Endothelial cell of umbilical vein (primary cell): ENCODE data around the gene LYRM1. TPM values are rescaled to one million over a fixed set of nuclear protein-coding genes. Genes with fewer than 3 reads are reported as not detected.

ENCODE experiments used
- BruUV-seq: library from RNA; stranded (reverse); fragments of 400-500 nt; replicated peaks from 2 replicates; lab custom pipeline; 2021; lab: Mats Ljungman, UMichigan
- CTCF ChIA-PET: fragments of 300-600, 350-600 bp; sonication (Branson Sonifier 250); formaldehyde crosslinking; loops from one replicate; lab custom pipeline; 2021; ENCODE audit warnings: antibody characterized with exemption, inconsistent platforms; lab: Charles Lee
- POLR2A ChIA-PET: fragments of 300-600, 350-600 bp; sonication (Branson Sonifier 250); formaldehyde crosslinking; loops from one replicate; lab custom pipeline; 2021; ENCODE audit warnings: antibody characterized with exemption, inconsistent platforms; lab: Charles Lee
- DNase-seq: peaks from one replicate; pipeline ENCODE4 v3.0.0-alpha.2; 2011; ENCODE audit warnings: low read depth, low spot score
- FAIRE-seq: peaks from 2 replicates; lab custom pipeline; 2011; peaks lifted over from hg19 to GRCh38; lab: Jason Lieb, UNC
- H2AFZ ChIP-seq: 2 replicates; pipeline ENCODE4 v1.6.0; 2012; ENCODE audit warnings: low read depth, low read length, control low read depth, inconsistent platforms
- H3K27ac ChIP-seq: 2 replicates; pipeline ENCODE4 v1.5.1; 2011; ENCODE audit warnings: low read depth, mild to moderate bottlenecking, control low read depth, low read length, moderate library complexity; ENCODE audit not compliant: insufficient read depth
- H3K27me3 ChIP-seq, 2 experiments: 2 replicates each; pipeline versions ENCODE4 v1.6.0 to v1.6.1; 2011; ENCODE audit warnings: low read length in 2 of 2, mixed read lengths in 1 of 2; ENCODE audit not compliant: control insufficient read depth in 2 of 2, insufficient read depth in 2 of 2
- H3K36me3 ChIP-seq, 2 experiments: 2 replicates in 1 of 2; 3 replicates in 1 of 2; pipeline ENCODE4 v1.5.1; 2011; ENCODE audit warnings: low read length in 2 of 2, mild to moderate bottlenecking in 1 of 2, moderate library complexity in 1 of 2; ENCODE audit not compliant: control insufficient read depth in 2 of 2, insufficient read depth in 2 of 2; ENCODE audit errors: extremely low read depth in 1 of 2
- H3K4me1 ChIP-seq: 3 replicates; pipeline ENCODE4 v1.5.1; 2011; ENCODE audit warnings: mild to moderate bottlenecking, low read length; ENCODE audit not compliant: control insufficient read depth, insufficient read depth; ENCODE audit errors: extremely low read depth
- H3K4me2 ChIP-seq: 2 replicates; pipeline ENCODE4 v1.6.1; 2011; ENCODE audit warnings: low read length, control low read depth, mixed read lengths; ENCODE audit not compliant: insufficient read depth
- H3K4me3 ChIP-seq, 3 experiments: fragments of 200-600 bp in 1 of 3; sonication (generic), shearing (Covaris generic) in 1 of 3; replicated peaks in 1 of 3; 2 replicates each; pipeline ENCODE4 v1.5.1; 2011 to 2016; ENCODE audit warnings: control low read depth in 3 of 3, low read length in 3 of 3, mild to moderate bottlenecking in 2 of 3, inconsistent platforms in 1 of 3, low read depth in 1 of 3, moderate library complexity in 1 of 3; ENCODE audit not compliant: insufficient read depth in 1 of 3
- H3K79me2 ChIP-seq: 2 replicates; pipeline ENCODE4 v1.6.0; 2012; ENCODE audit warnings: low read length, inconsistent platforms; ENCODE audit not compliant: control insufficient read depth, insufficient read depth
- H3K9ac ChIP-seq: replicated peaks from 2 replicates; pipeline ENCODE3; 2011; ENCODE audit warnings: low read length, control low read depth; ENCODE audit not compliant: insufficient read depth; ENCODE audit errors: extremely low read depth
- H3K9me1 ChIP-seq: replicated peaks from 3 replicates; pipeline ENCODE4 v1.6.0; 2011; ENCODE audit warnings: mild to moderate bottlenecking, low read length; ENCODE audit not compliant: control insufficient read depth, insufficient read depth; ENCODE audit errors: extremely low read depth
- H3K9me3 ChIP-seq: replicated peaks from 2 replicates; pipeline ENCODE4 v1.5.1; 2012; ENCODE audit warnings: low read length, inconsistent platforms; ENCODE audit not compliant: control insufficient read depth, insufficient read depth
- H4K20me1 ChIP-seq: replicated peaks from 2 replicates; pipeline ENCODE3; 2011; ENCODE audit warnings: mild to moderate bottlenecking, low read length; ENCODE audit not compliant: control insufficient read depth, insufficient read depth; ENCODE audit errors: extremely low read depth
- EZH2 ChIP-seq: IDR thresholded peaks from 2 replicates; pipeline ENCODE4 v1.6.1; 2012; ENCODE audit warnings: borderline replicate concordance, low read depth, mild to moderate bottlenecking, moderate library complexity, low read length, inconsistent platforms; ENCODE audit not compliant: severe bottlenecking
- FOS ChIP-seq: IDR thresholded peaks from 2 replicates; pipeline ENCODE4 v1.6.1; 2011; ENCODE audit warnings: mild to moderate bottlenecking, low read length, moderate library complexity, borderline replicate concordance; ENCODE audit not compliant: insufficient read depth
- GATA2 ChIP-seq: IDR thresholded peaks from 2 replicates; pipeline ENCODE4 v1.7.0; 2011; ENCODE audit warnings: low read depth, mild to moderate bottlenecking, moderate library complexity, mixed read lengths, low read length; ENCODE audit not compliant: insufficient read length, insufficient read depth
- JUN ChIP-seq: IDR thresholded peaks from 2 replicates; pipeline ENCODE4 v1.6.1; 2011; ENCODE audit warnings: borderline replicate concordance, low read depth; ENCODE audit not compliant: insufficient read length, insufficient read depth
- MYC ChIP-seq: IDR thresholded peaks from one replicate; pipeline ENCODE4 v1.6.1; 2011; ENCODE audit warnings: mild to moderate bottlenecking, low read depth, low read length
- POLR2A ChIP-seq: IDR thresholded peaks from 2 replicates; pipeline ENCODE4 v1.6.1; 2012; ENCODE audit warnings: low read depth, mild to moderate bottlenecking, control low read depth, low read length
- POLR2AphosphoS5 ChIP-seq: IDR thresholded peaks from 2 replicates; pipeline ENCODE4 v1.6.1; 2012; ENCODE audit warnings: low read depth, mild to moderate bottlenecking, control low read depth, low read length, moderate library complexity; ENCODE audit not compliant: insufficient read depth
- dilution Hi-C: fragments of 300-500 bp; cut with MboI; formaldehyde crosslinking; loops from one replicate; pipeline ENCODE4 v1.15.0; 2019; ENCODE audit warnings: low sequenced_read_pairs; ENCODE audit not compliant: extremely low pct_ligation_motif_present
- intact Hi-C: fragments of 100-400 bp; cut with micrococcal nuclease; formaldehyde crosslinking; loops from one replicate; pipeline ENCODE4 v1.10.0; 2022
- polyA plus RNA-seq, 4 experiments: library from polyadenylated mRNA; depleted of rRNA in 3 of 4; stranded (reverse) in 3 of 4; unstranded in 1 of 4; fragments of >200 nt; gene quantifications; 2 replicates each; pipeline versions ENCODE4 v1.2.1 to v1.2.3, GENCODE V29; 2011 to 2012; ENCODE audit warnings: missing spikeins in 1 of 4
- total RNA-seq: library from RNA; stranded (reverse); gene quantifications from 2 replicates; pipeline ENCODE4 v1.2.3, GENCODE V29; 2021
- TF ChIP-seq, protein P1 (sequence below), 2 donors: IDR thresholded peaks; 1 replicate in 1 of 2; 2 replicates in 1 of 2; pipeline ENCODE4 v1.5.1; 2011; ENCODE audit warnings: low read length in 2 of 2, mild to moderate bottlenecking in 2 of 2, moderate library complexity in 2 of 2, control low read depth in 1 of 2, inconsistent platforms in 1 of 2, low read depth in 1 of 2; ENCODE audit not compliant: insufficient read depth in 1 of 2; ENCODE audit errors: extremely low read depth in 1 of 2
- TF ChIP-seq, protein P2 (sequence below): IDR thresholded peaks from 2 replicates; pipeline ENCODE4 v1.6.1; 2011; ENCODE audit not compliant: insufficient read depth, insufficient read length

Gene LYRM1
- total and polyA plus RNA-seq, 2 donors (not counting 3 experiments of a cell fraction or from before 2014, with no cell fraction given) = 20.4 to 28.4 TPM

DNA sequence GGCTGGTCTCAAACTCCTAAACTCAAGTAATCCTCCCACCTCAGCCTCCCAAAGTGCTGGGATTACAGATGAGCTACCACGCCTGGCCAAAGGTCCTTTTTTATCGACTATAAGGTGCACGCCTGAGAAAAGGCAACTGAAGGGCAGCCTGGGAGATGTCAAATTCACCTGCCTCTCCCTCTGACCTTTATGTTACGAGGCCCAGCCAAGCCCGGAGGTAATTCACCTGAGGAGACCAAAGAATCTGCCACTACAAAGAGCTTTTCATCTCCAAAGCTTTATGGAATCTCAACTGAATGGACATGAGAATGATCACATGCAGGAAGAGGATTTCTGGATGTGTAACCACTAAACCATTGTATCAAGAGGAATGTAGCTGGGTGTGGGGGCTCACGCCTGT lies 37.2 kb downstream of the LYRM1 start:
- Histone ChIP-seq H3K9ac (no peak overlapping the region), H2AFZ (no peak overlapping the region), H3K4me1 (no peaks in the 10 kb centered on the region), H3K4me3 (no peak overlapping the region), H3K36me3 (no peaks in the 10 kb centered on the region), H4K20me1 (no peaks in the 10 kb centered on the region), H3K4me2 (no peak overlapping the region), H3K27me3 (no peaks in the 10 kb centered on the region), H3K9me1 (no peaks in the 10 kb centered on the region), H3K79me2 (no peaks in the 10 kb centered on the region), H3K27ac (no peak overlapping the region), H3K9me3 (no peaks in the 10 kb centered on the region)
- no TSS peak for BruUV-seq
- TF ChIP-seq, protein P1, sequence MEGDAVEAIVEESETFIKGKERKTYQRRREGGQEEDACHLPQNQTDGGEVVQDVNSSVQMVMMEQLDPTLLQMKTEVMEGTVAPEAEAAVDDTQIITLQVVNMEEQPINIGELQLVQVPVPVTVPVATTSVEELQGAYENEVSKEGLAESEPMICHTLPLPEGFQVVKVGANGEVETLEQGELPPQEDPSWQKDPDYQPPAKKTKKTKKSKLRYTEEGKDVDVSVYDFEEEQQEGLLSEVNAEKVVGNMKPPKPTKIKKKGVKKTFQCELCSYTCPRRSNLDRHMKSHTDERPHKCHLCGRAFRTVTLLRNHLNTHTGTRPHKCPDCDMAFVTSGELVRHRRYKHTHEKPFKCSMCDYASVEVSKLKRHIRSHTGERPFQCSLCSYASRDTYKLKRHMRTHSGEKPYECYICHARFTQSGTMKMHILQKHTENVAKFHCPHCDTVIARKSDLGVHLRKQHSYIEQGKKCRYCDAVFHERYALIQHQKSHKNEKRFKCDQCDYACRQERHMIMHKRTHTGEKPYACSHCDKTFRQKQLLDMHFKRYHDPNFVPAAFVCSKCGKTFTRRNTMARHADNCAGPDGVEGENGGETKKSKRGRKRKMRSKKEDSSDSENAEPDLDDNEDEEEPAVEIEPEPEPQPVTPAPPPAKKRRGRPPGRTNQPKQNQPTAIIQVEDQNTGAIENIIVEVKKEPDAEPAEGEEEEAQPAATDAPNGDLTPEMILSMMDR (IDR thresholded peaks at IDR 0.05; ENCODE audit: extremely low read depth in 1 of 2, insufficient read depth in 1 of 2, low read depth in 1 of 2, low read length in 2 of 2) = no peak
- TF ChIP-seq MYC = no peak
- TF ChIP-seq, protein P2, sequence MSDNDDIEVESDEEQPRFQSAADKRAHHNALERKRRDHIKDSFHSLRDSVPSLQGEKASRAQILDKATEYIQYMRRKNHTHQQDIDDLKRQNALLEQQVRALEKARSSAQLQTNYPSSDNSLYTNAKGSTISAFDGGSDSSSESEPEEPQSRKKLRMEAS = no peak
- no peak for TF ChIP-seq GATA2
- no peak for TF ChIP-seq POLR2A
- no peak for TF ChIP-seq EZH2
- TF ChIP-seq POLR2AphosphoS5 = no peak
- no peak for TF ChIP-seq FOS
- TF ChIP-seq JUN = no peak
- no peak for FAIRE-seq
- dilution Hi-C loops (no loop called here), intact Hi-C loops (no loop called here)
- ChIA-PET POLR2A (no interaction called here), CTCF (interaction anchor here (1.4 kb wide), 1 partner anchor 25 kb away, joined by 4 read pairs; no protein-coding TSS in a partner anchor)
- DNase-seq = no peak
